DND-41 (cell line): Measurements from ENCODE around the gene MFNG.

ENCODE experiments used
- ATAC-seq: fragments of 200-7000 bp; cut with Tn5 transposase; 3 replicates; pipeline ENCODE4 v1.9.1; 2021; ENCODE audit warnings: low read depth; ENCODE audit not compliant: insufficient read depth
- DNase-seq: peaks from one replicate; pipeline ENCODE4 v3.0.0-alpha.2; 2020
- H2AFZ ChIP-seq: 2 replicates; pipeline ENCODE4 v1.6.0; 2012; ENCODE audit warnings: low read depth, low read length
- H3K27ac ChIP-seq: 2 replicates; pipeline ENCODE4 v1.5.1; 2012; ENCODE audit warnings: low read length, inconsistent platforms
- H3K27me3 ChIP-seq: fragments of 200-600 bp; sonication (generic); 2 replicates; pipeline ENCODE4 v1.6.0; 2012; ENCODE audit warnings: low read length, mild to moderate bottlenecking, inconsistent platforms; ENCODE audit not compliant: insufficient read depth, poor library complexity
- H3K36me3 ChIP-seq: 2 replicates; pipeline ENCODE4 v1.5.1; 2012; ENCODE audit warnings: low read length, inconsistent platforms; ENCODE audit not compliant: insufficient read depth
- H3K4me1 ChIP-seq: 2 replicates; pipeline ENCODE4 v1.5.1; 2012; ENCODE audit warnings: mild to moderate bottlenecking, low read length; ENCODE audit not compliant: insufficient read depth
- H3K4me2 ChIP-seq: 2 replicates; pipeline ENCODE4 v1.6.0; 2012; ENCODE audit warnings: mild to moderate bottlenecking, moderate library complexity, low read length, inconsistent platforms; ENCODE audit not compliant: insufficient read depth
- H3K4me3 ChIP-seq, 2 experiments: fragments of 200-600 bp in 1 of 2; shearing (Covaris generic) in 1 of 2; 2 replicates each; pipeline ENCODE4 v1.5.1; 2012 to 2016; ENCODE audit warnings: inconsistent platforms in 2 of 2, low read length in 2 of 2, mild to moderate bottlenecking in 2 of 2, low read depth in 1 of 2, moderate library complexity in 1 of 2
- H3K79me2 ChIP-seq: 2 replicates; pipeline ENCODE4 v1.6.0; 2012; ENCODE audit warnings: low read length, inconsistent platforms; ENCODE audit not compliant: insufficient read depth
- H3K9ac ChIP-seq: 2 replicates; pipeline ENCODE4 v1.6.0; 2012; ENCODE audit warnings: low read depth, mild to moderate bottlenecking, inconsistent platforms, low read length, moderate library complexity
- H3K9me3 ChIP-seq: 2 replicates; pipeline ENCODE4 v1.5.1; 2012; ENCODE audit warnings: low read length, moderate library complexity, mild to moderate bottlenecking, inconsistent platforms; ENCODE audit not compliant: insufficient read depth, severe bottlenecking
- H4K20me1 ChIP-seq: 2 replicates; pipeline ENCODE4 v1.6.0; 2012; ENCODE audit warnings: low read length; ENCODE audit not compliant: insufficient read depth
- CTCF ChIP-seq: IDR thresholded peaks from 2 replicates; pipeline ENCODE4 v1.5.1; 2012; ENCODE audit warnings: borderline replicate concordance, low read length, moderate library complexity, mild to moderate bottlenecking; ENCODE audit not compliant: poor library complexity, severe bottlenecking; ENCODE audit errors: extremely low read depth
- EZH2 ChIP-seq: IDR thresholded peaks from 3 replicates; pipeline ENCODE4 v1.6.1; 2012; ENCODE audit warnings: borderline replicate concordance, low read depth, mild to moderate bottlenecking, moderate library complexity, low read length, inconsistent platforms; ENCODE audit not compliant: severe bottlenecking

The MFNG gene

GRCh38 chr22:37483050-37483449 is 3.1 kb downstream of the MFNG start:
- Histone ChIP-seq H4K20me1 (0 out of 2 replicates have a peak, but pooled peaks cover 2% of the 10 kb centered on the region), H2AFZ (no peak overlapping the region), H3K9me3 (no peaks in the 10 kb centered on the region), H3K36me3 (peaks cover 9% of the 10 kb centered on the region; the same call in 1 of the 2 replicates), H3K79me2 (peaks cover 54% of the 10 kb centered on the region), H3K27ac (0 out of 2 replicates have a peak overlapping the region, but pooled peaks have one; percentile 8), H3K4me1 (peaks cover 29% of the 10 kb centered on the region), H3K9ac (no peak overlapping the region), H3K27me3 (peaks cover 7% of the 10 kb centered on the region), H3K4me3 (no peak overlapping the region), H3K4me2 (0 out of 2 replicates have a peak overlapping the region, but pooled peaks have one; percentile 30)
- DNase-seq (no peak), ATAC-seq (no peak)
- no peak for TF ChIP-seq EZH2
- no peak for TF ChIP-seq CTCF

DNA sequence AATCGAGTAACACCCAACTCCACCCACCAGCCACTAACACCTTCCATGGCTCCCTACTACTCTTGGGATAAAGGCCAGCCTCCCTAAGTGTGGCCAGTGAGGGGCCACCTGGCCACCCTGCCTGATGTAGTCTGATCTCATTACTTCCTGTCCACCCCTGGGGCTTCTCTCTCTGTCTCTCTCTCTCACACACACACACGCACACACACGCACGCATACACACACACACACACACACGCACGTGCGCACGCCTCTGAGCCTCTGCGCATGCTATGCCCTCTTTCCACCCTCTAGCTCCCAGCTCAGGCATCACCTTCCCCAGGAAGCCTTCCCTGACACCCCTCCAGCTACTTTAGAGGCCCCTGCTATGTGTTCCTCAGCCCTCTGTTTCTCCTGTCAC is 3.9 kb downstream of the MFNG start:
- no peak for TF ChIP-seq CTCF
- TF ChIP-seq EZH2 = no peak

GRCh38 chr22:37481347-37481907 is 4.8 kb downstream of the MFNG start:
- Histone ChIP-seq H3K36me3 (peaks cover 15% of the 10 kb centered on the region; the same call in 1 of the 2 replicates), H3K9ac (no peak overlapping the region), H3K9me3 (no peaks in the 10 kb centered on the region), H3K27me3 (peaks cover 7% of the 10 kb centered on the region), H4K20me1 (0 out of 2 replicates have a peak, but pooled peaks cover 2% of the 10 kb centered on the region), H3K79me2 (peaks cover 50% of the 10 kb centered on the region), H3K4me2 (no peak overlapping the region), H3K4me3 (no peak overlapping the region), H3K4me1 (peaks cover 24% of the 10 kb centered on the region), H3K27ac (no peak overlapping the region), H2AFZ (no peak overlapping the region)
- ATAC-seq = no peak
- DNase-seq = no peak
- TF ChIP-seq EZH2 = no peak
- TF ChIP-seq CTCF = no peak

More for the DNA sequence above, 3.9 kb downstream of the MFNG start:
- Histone ChIP-seq H2AFZ (no peak overlapping the region), H3K4me2 (no peak overlapping the region), H3K27ac (no peak overlapping the region), H3K36me3 (peaks cover 13% of the 10 kb centered on the region; the same call in 1 of the 2 replicates), H3K9me3 (no peaks in the 10 kb centered on the region), H4K20me1 (0 out of 2 replicates have a peak, but pooled peaks cover 2% of the 10 kb centered on the region), H3K27me3 (peaks cover 7% of the 10 kb centered on the region), H3K9ac (no peak overlapping the region), H3K79me2 (peaks cover 54% of the 10 kb centered on the region), H3K4me1 (peaks cover 29% of the 10 kb centered on the region), H3K4me3 (no peak overlapping the region)
- DNase-seq = no peak
- ATAC-seq = no peak
